ENCODE results near the gene ADAMTS6. TPM values are rescaled to one million over a fixed set of nuclear protein-coding genes. Genes with fewer than 3 reads are reported as not detected.
"Not testable (repeated sequence)": the region's sequence is repeated elsewhere in the genome, so short reads cannot be mapped to it uniquely, and the experiment has no call there.

ADAMTS6 gene
- total RNA-seq, 4 donors from 2014 or later = 4.9 to 40.0 (median 7.3) TPM

DNA sequence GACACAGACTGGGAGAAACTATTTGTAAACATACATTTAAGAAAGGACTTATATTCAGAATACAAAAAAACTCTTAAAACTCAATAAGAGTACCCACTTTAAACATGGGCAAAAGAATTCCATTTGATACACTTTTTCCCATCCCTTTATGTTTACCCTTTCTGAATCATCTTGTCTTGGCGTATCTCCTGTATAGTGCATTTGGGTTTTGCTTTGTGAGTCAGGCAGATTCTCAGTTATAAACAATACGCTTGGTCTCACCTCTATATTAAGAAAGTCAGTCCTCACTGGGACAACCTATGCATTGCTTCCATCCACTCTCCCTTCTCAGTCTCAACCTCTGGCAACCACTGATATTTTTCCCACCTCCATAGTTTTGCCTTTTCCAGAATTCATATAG, 27.3 kb upstream of the ADAMTS6 start:
- no peaks in the 10 kb centered on the region for H3K27me3 ChIP-seq
- DNase-seq = no peak
- H3K4me3 ChIP-seq = no peak overlapping the region
- H3K36me3 ChIP-seq = no peaks in the 10 kb centered on the region
- no peaks in the 10 kb centered on the region for H3K9me3 ChIP-seq
- H3K27ac ChIP-seq = no peak overlapping the region
- intact Hi-C loops (cut with DNase I; ENCODE audit: low total_unique reads) = no loop called here
- no peaks in the 10 kb centered on the region for H3K4me1 ChIP-seq
- TF ChIP-seq POLR2A (IDR thresholded peaks at IDR 0.05) = no peak
- TF ChIP-seq, protein P1, sequence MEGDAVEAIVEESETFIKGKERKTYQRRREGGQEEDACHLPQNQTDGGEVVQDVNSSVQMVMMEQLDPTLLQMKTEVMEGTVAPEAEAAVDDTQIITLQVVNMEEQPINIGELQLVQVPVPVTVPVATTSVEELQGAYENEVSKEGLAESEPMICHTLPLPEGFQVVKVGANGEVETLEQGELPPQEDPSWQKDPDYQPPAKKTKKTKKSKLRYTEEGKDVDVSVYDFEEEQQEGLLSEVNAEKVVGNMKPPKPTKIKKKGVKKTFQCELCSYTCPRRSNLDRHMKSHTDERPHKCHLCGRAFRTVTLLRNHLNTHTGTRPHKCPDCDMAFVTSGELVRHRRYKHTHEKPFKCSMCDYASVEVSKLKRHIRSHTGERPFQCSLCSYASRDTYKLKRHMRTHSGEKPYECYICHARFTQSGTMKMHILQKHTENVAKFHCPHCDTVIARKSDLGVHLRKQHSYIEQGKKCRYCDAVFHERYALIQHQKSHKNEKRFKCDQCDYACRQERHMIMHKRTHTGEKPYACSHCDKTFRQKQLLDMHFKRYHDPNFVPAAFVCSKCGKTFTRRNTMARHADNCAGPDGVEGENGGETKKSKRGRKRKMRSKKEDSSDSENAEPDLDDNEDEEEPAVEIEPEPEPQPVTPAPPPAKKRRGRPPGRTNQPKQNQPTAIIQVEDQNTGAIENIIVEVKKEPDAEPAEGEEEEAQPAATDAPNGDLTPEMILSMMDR (IDR thresholded peaks at IDR 0.05) = no peak

DNA sequence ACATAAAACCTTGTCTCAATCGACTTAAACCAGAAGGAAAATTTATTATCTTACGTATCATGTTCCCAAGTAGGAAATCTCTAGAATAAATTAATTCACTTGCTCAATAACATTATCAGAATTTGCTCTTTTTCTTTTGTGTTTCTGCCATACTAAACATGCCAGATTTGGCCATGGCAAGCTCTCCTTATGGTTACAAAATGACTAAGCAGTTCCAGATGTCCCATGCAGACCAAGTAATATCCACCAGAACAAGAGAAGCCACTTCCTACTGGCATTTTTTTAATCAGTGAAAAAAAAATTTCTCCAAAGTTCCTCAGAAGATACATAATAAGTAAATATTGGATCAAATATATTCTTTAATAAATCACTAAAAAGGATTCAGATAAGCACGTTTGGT, 25.2 kb upstream of the ADAMTS6 start:
- no peak for TF ChIP-seq POLR2A (IDR thresholded peaks at IDR 0.05)
- H3K4me1 ChIP-seq = no peaks in the 10 kb centered on the region
- H3K27ac ChIP-seq = no peak overlapping the region
- H3K9me3 ChIP-seq = no peaks in the 10 kb centered on the region
- H3K4me3 ChIP-seq = no peak overlapping the region
- intact Hi-C loops (cut with DNase I; ENCODE audit: low total_unique reads) = no loop called here
- DNase-seq = no peak
- H3K36me3 ChIP-seq = no peaks in the 10 kb centered on the region
- no peaks in the 10 kb centered on the region for H3K27me3 ChIP-seq

DNA sequence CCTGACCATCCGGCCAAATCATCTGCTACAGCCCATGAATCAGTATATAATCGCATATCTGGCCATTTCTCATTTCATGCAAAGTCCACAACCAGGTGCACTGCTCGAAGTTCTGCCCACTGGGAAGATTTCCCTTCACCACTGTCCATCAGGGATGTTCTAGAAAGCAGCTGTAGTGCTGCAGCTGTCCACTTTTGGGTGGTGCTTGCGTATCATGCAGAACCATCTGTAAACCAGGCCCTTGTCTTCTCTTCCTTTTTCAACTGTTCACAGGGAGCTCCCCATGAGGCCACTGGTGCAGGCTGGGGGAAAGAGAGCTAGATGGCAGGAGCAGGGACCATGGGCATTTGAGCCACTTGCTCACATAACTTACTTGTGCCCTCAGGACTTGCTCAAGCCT, 7.4 kb upstream of the ADAMTS6 start:
- DNase-seq = no peak
- intact Hi-C loops (cut with DNase I; ENCODE audit: low total_unique reads) = no loop called here
- Histone ChIP-seq H3K4me3 (no peak overlapping the region), H3K9me3 (no peaks in the 10 kb centered on the region), H3K36me3 (no peaks in the 10 kb centered on the region), H3K27ac (no peak overlapping the region), H3K27me3 (no peaks in the 10 kb centered on the region), H3K4me1 (no peaks in the 10 kb centered on the region)
- no peak for TF ChIP-seq POLR2A (IDR thresholded peaks at IDR 0.05)
- TF ChIP-seq, protein P1 (IDR thresholded peaks at IDR 0.05) = no peak

DNA sequence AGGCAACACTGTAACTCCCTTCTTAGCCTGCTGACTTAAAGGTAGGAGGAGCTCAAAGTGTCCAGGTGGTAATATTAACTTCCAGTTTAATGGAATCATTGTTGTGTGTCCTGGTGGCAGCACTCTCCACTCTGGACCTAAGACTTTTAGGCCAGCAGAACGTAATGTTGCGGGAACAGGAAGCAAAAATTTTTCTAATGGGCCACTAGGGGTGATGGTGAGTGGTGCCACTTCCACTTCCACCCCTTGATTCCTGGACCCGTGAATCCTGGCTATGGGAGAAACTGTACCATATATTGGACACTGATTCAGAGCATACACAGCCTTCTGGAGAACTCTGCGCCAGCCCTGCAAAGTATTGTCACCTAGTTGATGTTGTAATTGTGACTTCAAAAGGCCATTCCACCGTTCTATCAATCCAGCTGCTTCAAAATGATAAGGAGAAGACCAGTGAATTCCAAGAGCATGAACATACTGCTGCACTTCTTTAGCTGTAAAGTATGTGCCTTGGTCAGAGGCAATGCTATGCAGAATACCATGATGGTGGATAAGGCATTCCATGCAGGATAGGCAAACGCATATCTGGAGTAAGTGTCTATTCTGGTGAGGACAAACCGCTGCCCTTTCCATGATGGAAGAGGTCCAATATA, 6.4 kb upstream of the ADAMTS6 start:
- H3K4me3 ChIP-seq; intact Hi-C loops (cut with DNase I; ENCODE audit: low total_unique reads); H3K27ac ChIP-seq; H3K27me3 ChIP-seq; DNase-seq; H3K9me3 ChIP-seq; H3K4me1 ChIP-seq; H3K36me3 ChIP-seq: not testable (repeated sequence)
- TF ChIP-seq, protein P1 (IDR thresholded peaks at IDR 0.05) = peak in 1 of 4 experiments; percentile 4

DNA sequence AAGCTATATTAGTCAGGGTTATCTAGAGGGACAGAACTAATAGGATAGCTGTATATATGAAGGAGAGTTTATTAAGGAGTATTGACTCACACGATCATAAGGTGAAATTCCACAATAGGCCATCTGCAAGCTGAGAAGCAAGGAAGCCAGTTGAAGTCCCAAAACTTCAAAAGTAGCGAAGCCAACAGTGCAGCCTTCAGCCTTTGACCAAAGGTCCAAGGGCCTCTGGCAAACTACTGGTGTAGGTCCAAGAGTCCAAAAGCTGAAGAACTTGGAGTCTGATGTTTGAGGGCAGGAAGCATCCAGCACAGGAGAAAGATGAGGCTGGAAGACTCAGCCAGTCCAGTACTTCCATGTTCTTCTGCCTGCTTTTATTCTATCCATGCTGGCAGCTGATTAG, 5.1 kb upstream of the ADAMTS6 start:
- H3K9me3 ChIP-seq; H3K27me3 ChIP-seq; H3K36me3 ChIP-seq; H3K27ac ChIP-seq; DNase-seq; intact Hi-C loops (cut with DNase I; ENCODE audit: low total_unique reads); H3K4me3 ChIP-seq; H3K4me1 ChIP-seq: not testable (repeated sequence)

DNA sequence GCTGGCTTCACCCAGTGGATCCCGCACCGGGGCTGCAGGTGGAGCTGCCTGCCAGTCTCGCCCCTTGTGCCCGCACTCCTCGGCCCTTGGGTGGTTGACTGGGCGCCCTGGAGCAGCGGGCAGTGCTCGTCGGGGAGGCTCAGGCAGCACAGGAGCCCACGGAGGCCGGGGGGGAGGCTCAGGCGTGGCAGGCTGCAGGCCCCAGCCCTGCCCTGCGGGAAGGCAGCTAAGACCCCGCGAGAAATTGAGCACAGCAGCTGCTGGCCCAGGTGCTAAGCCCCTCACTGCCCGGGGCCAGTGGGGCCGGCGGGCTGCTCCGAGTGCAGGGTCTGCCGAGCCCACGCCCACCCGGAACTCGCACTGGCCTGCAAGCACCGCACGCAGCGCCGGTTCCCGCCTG, 3.7 kb upstream of the ADAMTS6 start:
- intact Hi-C loops (cut with DNase I; ENCODE audit: low total_unique reads) = no loop called here
- no peaks in the 10 kb centered on the region for H3K36me3 ChIP-seq
- DNase-seq = no peak
- no peak overlapping the region for H3K27ac ChIP-seq
- H3K27me3 ChIP-seq = no peaks in the 10 kb centered on the region
- no peaks in the 10 kb centered on the region for H3K4me1 ChIP-seq
- H3K4me3 ChIP-seq = no peak overlapping the region
- TF ChIP-seq, protein P1 (IDR thresholded peaks at IDR 0.05) = no peak
- TF ChIP-seq POLR2A (IDR thresholded peaks at IDR 0.05) = no peak
- H3K9me3 ChIP-seq = no peaks in the 10 kb centered on the region

Measured in uterus (tissue), 4 donors.